ENCODE data around the gene HOXD3.

The HOXD3 gene

GRCh38 chr2:176114930-176115625 is 42.0 kb upstream of the HOXD3 start:
- Histone ChIP-seq H3K9me3 (replicated peaks; ENCODE audit: low read length) (peaks cover 5% of the 10 kb centered on the region), H3K4me2 (ENCODE audit: low read length) (no peak overlapping the region), H3K27me3 (ENCODE audit: control insufficient read depth, insufficient read depth, low read length) (peaks cover 98% of the 10 kb centered on the region), H3K9ac (ENCODE audit: low read depth, low read length) (no peak overlapping the region), H3K36me3 (ENCODE audit: insufficient read depth, low read length) (no peaks in the 10 kb centered on the region), H3K4me3 (ENCODE audit: low read length) (no peak overlapping the region), H3K4me1 (ENCODE audit: control insufficient read depth, insufficient read depth, low read length) (no peaks in the 10 kb centered on the region)

GRCh38 chr2:176115883-176116813 is 41.0 kb upstream of the HOXD3 start, which contains the start of gene HOXD10:
Gene HOXD10, plus strand, starts transcription at chr2:176116778. Its CDS starts 56 bp downstream, at chr2:176116834.
- H3K4me3 ChIP-seq (ENCODE audit: low read length), result peak within 1 kb of the TSS; percentile 40
- no peak within 1 kb of the TSS for H3K9ac ChIP-seq (ENCODE audit: low read depth, low read length)
- peaks cover 98% of the 10 kb centered on the region for H3K27me3 ChIP-seq (ENCODE audit: control insufficient read depth, insufficient read depth, low read length)
- peaks cover 5% of the 10 kb centered on the region for H3K9me3 ChIP-seq (replicated peaks; ENCODE audit: low read length)
- no peaks in the 10 kb centered on the region for H3K36me3 ChIP-seq (ENCODE audit: insufficient read depth, low read length)
- peak within 1 kb of the TSS; percentile 53 for H3K4me2 ChIP-seq (ENCODE audit: low read length)
- no peaks in the 10 kb centered on the region for H3K4me1 ChIP-seq (ENCODE audit: control insufficient read depth, insufficient read depth, low read length)

GRCh38 chr2:176117162-176117822 is 39.8 kb upstream of the HOXD3 start:
- Histone ChIP-seq H3K27me3 (ENCODE audit: control insufficient read depth, insufficient read depth, low read length) (peaks cover 99% of the 10 kb centered on the region), H3K4me2 (ENCODE audit: low read length) (no peak overlapping the region), H3K9me3 (replicated peaks; ENCODE audit: low read length) (peaks cover 5% of the 10 kb centered on the region), H3K36me3 (ENCODE audit: insufficient read depth, low read length) (no peaks in the 10 kb centered on the region), H3K4me1 (ENCODE audit: control insufficient read depth, insufficient read depth, low read length) (peaks cover 4% of the 10 kb centered on the region), H3K4me3 (ENCODE audit: low read length) (no peak overlapping the region), H3K9ac (ENCODE audit: low read depth, low read length) (no peak overlapping the region)

- Histone ChIP-seq H3K9ac (ENCODE audit: low read depth, low read length) (no peak overlapping the region), H3K9me3 (replicated peaks; ENCODE audit: low read length) (peaks cover 5% of the 10 kb centered on the region), H3K4me1 (ENCODE audit: control insufficient read depth, insufficient read depth, low read length) (peaks cover 9% of the 10 kb centered on the region), H3K36me3 (ENCODE audit: insufficient read depth, low read length) (no peaks in the 10 kb centered on the region), H3K4me2 (ENCODE audit: low read length) (no peak overlapping the region), H3K27me3 (ENCODE audit: control insufficient read depth, insufficient read depth, low read length) (peaks cover 99% of the 10 kb centered on the region), H3K4me3 (ENCODE audit: low read length) (no peak overlapping the region)
These were observed 39.2 kb upstream of the HOXD3 start for GRCh38 chr2:176117823-176118371.

- no peak overlapping the region for H3K9ac ChIP-seq (ENCODE audit: low read depth, low read length)
- H3K9me3 ChIP-seq (replicated peaks; ENCODE audit: low read length), result peaks cover 5% of the 10 kb centered on the region
- H3K4me2 ChIP-seq (ENCODE audit: low read length), result peak overlapping the region; percentile 59
- peaks cover 99% of the 10 kb centered on the region for H3K27me3 ChIP-seq (ENCODE audit: control insufficient read depth, insufficient read depth, low read length)
- H3K4me1 ChIP-seq (ENCODE audit: control insufficient read depth, insufficient read depth, low read length), result peaks cover 9% of the 10 kb centered on the region
- H3K36me3 ChIP-seq (ENCODE audit: insufficient read depth, low read length), result no peaks in the 10 kb centered on the region
- peak overlapping the region; percentile 32 for H3K4me3 ChIP-seq (ENCODE audit: low read length)
These were observed 38.3 kb upstream of the HOXD3 start for GRCh38 chr2:176118601-176119339.

GRCh38 chr2:176120364-176121189 is 36.5 kb upstream of the HOXD3 start:
- Histone ChIP-seq H3K9me3 (replicated peaks; ENCODE audit: low read length) (peaks cover 5% of the 10 kb centered on the region), H3K4me3 (ENCODE audit: low read length) (no peak overlapping the region), H3K27me3 (ENCODE audit: control insufficient read depth, insufficient read depth, low read length) (peaks cover 98% of the 10 kb centered on the region), H3K9ac (ENCODE audit: low read depth, low read length) (no peak overlapping the region), H3K4me1 (ENCODE audit: control insufficient read depth, insufficient read depth, low read length) (peaks cover 9% of the 10 kb centered on the region), H3K4me2 (ENCODE audit: low read length) (no peak overlapping the region), H3K36me3 (ENCODE audit: insufficient read depth, low read length) (no peaks in the 10 kb centered on the region)

- peaks cover 96% of the 10 kb centered on the region for H3K27me3 ChIP-seq (ENCODE audit: control insufficient read depth, insufficient read depth, low read length)
- H3K9me3 ChIP-seq (replicated peaks; ENCODE audit: low read length), result peaks cover 5% of the 10 kb centered on the region
- no peak overlapping the region for H3K4me3 ChIP-seq (ENCODE audit: low read length)
- no peak overlapping the region for H3K9ac ChIP-seq (ENCODE audit: low read depth, low read length)
- no peak overlapping the region for H3K4me2 ChIP-seq (ENCODE audit: low read length)
- no peaks in the 10 kb centered on the region for H3K36me3 ChIP-seq (ENCODE audit: insufficient read depth, low read length)
- peaks cover 9% of the 10 kb centered on the region for H3K4me1 ChIP-seq (ENCODE audit: control insufficient read depth, insufficient read depth, low read length)
These were observed 35.7 kb upstream of the HOXD3 start for GRCh38 chr2:176121190-176122051.

- Histone ChIP-seq H3K4me1 (ENCODE audit: control insufficient read depth, insufficient read depth, low read length) (peaks cover 9% of the 10 kb centered on the region), H3K9me3 (replicated peaks; ENCODE audit: low read length) (no peaks in the 10 kb centered on the region), H3K4me2 (ENCODE audit: low read length) (peak overlapping the region; percentile 90), H3K4me3 (ENCODE audit: low read length) (peak overlapping the region; percentile 78), H3K9ac (ENCODE audit: low read depth, low read length) (no peak overlapping the region), H3K36me3 (ENCODE audit: insufficient read depth, low read length) (no peaks in the 10 kb centered on the region), H3K27me3 (ENCODE audit: control insufficient read depth, insufficient read depth, low read length) (peaks cover 94% of the 10 kb centered on the region)
These were observed 34.9 kb upstream of the HOXD3 start for GRCh38 chr2:176122052-176122682.

GRCh38 chr2:176122683-176123410 is 34.3 kb upstream of the HOXD3 start, which contains the start of gene HOXD9:
Gene HOXD9, plus strand, starts transcription at chr2:176122719. Its CDS starts 50 bp downstream, at chr2:176122769.
- no peaks in the 10 kb centered on the region for H3K9me3 ChIP-seq (replicated peaks; ENCODE audit: low read length)
- no peaks in the 10 kb centered on the region for H3K36me3 ChIP-seq (ENCODE audit: insufficient read depth, low read length)
- peak within 1 kb of the TSS; percentile 38 for H3K9ac ChIP-seq (ENCODE audit: low read depth, low read length)
- peaks cover 9% of the 10 kb centered on the region for H3K4me1 ChIP-seq (ENCODE audit: control insufficient read depth, insufficient read depth, low read length)
- H3K27me3 ChIP-seq (ENCODE audit: control insufficient read depth, insufficient read depth, low read length), result peaks cover 89% of the 10 kb centered on the region
- peak within 1 kb of the TSS; percentile 90 for H3K4me2 ChIP-seq (ENCODE audit: low read length)
- H3K4me3 ChIP-seq (ENCODE audit: low read length), result peak within 1 kb of the TSS; percentile 78

Measured in skeletal muscle satellite cell (primary cell).